ENCODE measurements around the gene UPK3BL2.
"Not testable (repeated sequence)": the region's sequence is repeated elsewhere in the genome, so short reads cannot be mapped to it uniquely, and the experiment has no call there.

UPK3BL2 gene

GRCh38 chr7:102544372-102544771, 876 bp upstream of the UPK3BL2 start:
- not testable (repeated sequence) for H4K20me1 ChIP-seq, H3K9me3 ChIP-seq, H3K4me3 ChIP-seq, H3K9ac ChIP-seq, H3K4me2 ChIP-seq, H3K27me3 ChIP-seq, H3K27ac ChIP-seq, H3K4me1 ChIP-seq, H3K36me3 ChIP-seq

- not testable (repeated sequence) for H3K9ac ChIP-seq, H3K4me3 ChIP-seq, H3K9me3 ChIP-seq, H3K27ac ChIP-seq, H3K27me3 ChIP-seq, H3K4me2 ChIP-seq, H3K36me3 ChIP-seq, H3K4me1 ChIP-seq, H4K20me1 ChIP-seq
Observed at GRCh38 chr7:102542771-102543170, 725 bp downstream of the UPK3BL2 start.

DNA sequence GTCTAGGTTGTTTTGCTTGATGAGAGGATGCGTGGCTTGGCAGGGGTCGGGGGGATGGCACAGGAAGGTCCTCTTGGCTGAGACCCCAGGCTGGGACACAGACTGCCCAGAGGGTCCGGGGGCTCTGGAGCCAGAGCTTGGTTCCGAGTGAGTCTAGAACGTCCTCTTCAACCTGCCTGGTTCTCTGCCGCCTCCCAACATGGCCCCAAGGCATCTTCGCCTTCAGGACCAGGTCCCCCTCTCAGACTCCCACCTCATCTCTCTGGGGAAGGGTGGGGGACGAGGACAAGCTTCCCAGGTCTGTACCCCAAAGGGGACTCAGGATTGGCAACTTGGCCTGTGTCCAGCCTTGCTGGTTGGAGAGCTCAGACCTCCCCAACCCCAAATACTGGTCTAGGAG, 1.4 kb downstream of the UPK3BL2 start:
- not testable (repeated sequence) for H3K4me3 ChIP-seq, H3K9ac ChIP-seq, H3K9me3 ChIP-seq, H3K27me3 ChIP-seq, H3K27ac ChIP-seq, H3K4me1 ChIP-seq, H3K36me3 ChIP-seq, H4K20me1 ChIP-seq, H3K4me2 ChIP-seq

- not testable (repeated sequence) for H3K9ac ChIP-seq, H3K36me3 ChIP-seq, H3K4me2 ChIP-seq, H3K27ac ChIP-seq, H3K4me3 ChIP-seq, H3K4me1 ChIP-seq, H3K9me3 ChIP-seq, H3K27me3 ChIP-seq, H4K20me1 ChIP-seq
Observed at GRCh38 chr7:102540604-102541003, 2.9 kb downstream of the UPK3BL2 start.

DNA sequence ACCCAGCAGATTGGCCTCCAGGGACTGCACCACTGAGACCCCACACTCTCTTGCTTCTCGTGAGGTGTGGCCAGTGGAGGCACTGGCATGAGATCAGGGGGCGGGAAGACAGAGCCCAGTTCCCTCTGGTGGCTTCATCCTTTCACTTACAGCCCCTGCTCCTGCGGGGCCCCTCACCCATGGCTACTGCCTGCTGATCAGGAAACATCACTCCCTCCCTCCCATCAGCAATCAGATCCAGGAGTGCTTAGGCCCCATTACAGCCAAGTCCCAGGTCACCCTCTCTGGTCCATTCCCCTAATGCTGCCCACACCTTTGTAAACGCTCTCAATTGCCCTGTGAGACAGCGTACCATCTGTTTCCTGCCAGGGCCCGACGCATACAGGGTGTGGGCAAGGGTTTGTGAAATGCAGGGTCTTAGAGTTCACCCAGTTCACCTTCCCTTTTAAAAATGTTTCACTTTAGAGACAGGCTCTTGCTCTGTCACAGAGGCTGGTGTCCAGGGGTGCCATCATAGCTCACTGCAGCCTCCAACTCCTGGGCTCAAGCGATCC, 8.4 kb downstream of the UPK3BL2 start:
- H3K27me3 ChIP-seq, H4K20me1 ChIP-seq, H3K4me1 ChIP-seq, H3K36me3 ChIP-seq, H3K9ac ChIP-seq, H3K9me3 ChIP-seq, H3K4me3 ChIP-seq: not testable (repeated sequence)
- Histone ChIP-seq H3K4me2 (peak overlapping the region; percentile 73), H3K27ac (peak overlapping the region; percentile 79)

DNA sequence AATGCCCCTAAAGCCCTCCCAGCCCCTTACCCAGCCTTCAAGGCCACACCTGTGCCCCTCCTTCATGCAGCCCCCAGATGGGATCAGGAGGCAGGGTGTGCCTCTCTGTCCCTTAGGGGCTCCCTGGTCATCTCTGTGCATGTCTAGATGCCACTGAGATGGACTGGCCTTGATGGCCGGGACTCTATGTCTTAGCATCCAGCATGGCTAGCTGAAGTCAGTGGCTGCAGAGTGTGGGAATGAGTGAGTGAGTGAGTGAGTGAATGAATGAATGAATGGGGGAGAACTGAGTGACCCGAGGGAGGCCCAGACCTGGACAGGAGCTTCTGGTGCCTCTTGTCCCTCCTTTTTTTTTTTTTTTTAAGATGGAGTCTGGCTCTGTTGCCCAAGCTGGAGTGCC, 11.4 kb downstream of the UPK3BL2 start:
- not testable (repeated sequence) for H3K36me3 ChIP-seq, H3K4me3 ChIP-seq, H4K20me1 ChIP-seq, H3K27ac ChIP-seq, H3K27me3 ChIP-seq, H3K9me3 ChIP-seq, H3K4me2 ChIP-seq, H3K4me1 ChIP-seq, H3K9ac ChIP-seq

DNA sequence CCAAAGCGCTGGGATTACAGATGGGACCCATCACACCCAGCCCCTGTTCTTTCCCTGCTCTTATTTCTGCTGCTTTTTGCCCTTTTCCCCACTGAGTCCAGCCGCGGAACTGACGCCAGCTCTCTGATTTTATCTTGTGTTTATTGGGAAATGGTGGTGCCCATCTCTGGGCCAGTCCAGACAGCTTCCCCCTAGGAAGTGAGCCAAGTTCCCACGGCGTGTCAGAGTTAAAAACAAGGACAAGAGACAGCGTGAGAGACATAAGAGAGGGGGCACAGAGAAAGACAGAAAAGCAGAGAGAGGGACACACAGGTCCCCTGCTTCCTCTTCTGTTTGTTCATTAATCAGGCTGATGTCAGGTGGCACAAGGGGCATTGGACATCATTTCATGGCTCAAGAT, 11.9 kb downstream of the UPK3BL2 start:
- H4K20me1 ChIP-seq, H3K9ac ChIP-seq, H3K27me3 ChIP-seq, H3K36me3 ChIP-seq, H3K4me2 ChIP-seq, H3K4me1 ChIP-seq, H3K4me3 ChIP-seq, H3K9me3 ChIP-seq, H3K27ac ChIP-seq: not testable (repeated sequence)

GRCh38 chr7:102527822-102528793, 15.4 kb downstream of the UPK3BL2 start:
- H3K36me3 ChIP-seq, H3K4me3 ChIP-seq, H3K27me3 ChIP-seq, H3K4me2 ChIP-seq, H3K4me1 ChIP-seq, H3K9me3 ChIP-seq, H3K9ac ChIP-seq, H4K20me1 ChIP-seq, H3K27ac ChIP-seq: not testable (repeated sequence)

GRCh38 chr7:102527182-102527581, 16.3 kb downstream of the UPK3BL2 start:
- not testable (repeated sequence) for H3K9ac ChIP-seq, H3K4me1 ChIP-seq, H3K4me2 ChIP-seq, H3K36me3 ChIP-seq, H3K9me3 ChIP-seq, H3K27me3 ChIP-seq, H3K27ac ChIP-seq, H4K20me1 ChIP-seq, H3K4me3 ChIP-seq

GRCh38 chr7:102524803-102525202, 18.7 kb downstream of the UPK3BL2 start:
- not testable (repeated sequence) for H3K4me1 ChIP-seq, H3K27ac ChIP-seq, H3K9me3 ChIP-seq, H3K36me3 ChIP-seq, H3K27me3 ChIP-seq, H3K4me3 ChIP-seq, H4K20me1 ChIP-seq, H3K4me2 ChIP-seq, H3K9ac ChIP-seq

DNA sequence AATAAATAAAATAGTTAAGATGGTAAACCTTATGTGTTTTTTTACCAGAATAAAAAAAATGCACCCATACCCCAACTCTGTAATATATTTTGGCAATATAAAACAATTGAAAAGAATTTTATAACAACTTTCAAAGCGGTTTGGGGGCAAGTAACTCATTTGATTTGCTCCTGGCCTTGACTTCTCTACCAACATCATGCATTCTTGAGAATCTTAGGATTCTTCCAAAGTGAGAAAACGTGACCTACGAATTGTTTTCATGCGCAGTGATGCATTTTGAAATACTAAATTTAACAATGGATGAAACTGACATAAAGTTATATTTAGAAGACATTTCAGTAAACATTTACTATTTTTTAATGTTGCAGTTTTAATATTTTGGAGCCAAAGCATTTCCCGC, 22.7 kb downstream of the UPK3BL2 start:
- H3K27me3 ChIP-seq, H3K4me3 ChIP-seq, H3K4me1 ChIP-seq, H4K20me1 ChIP-seq, H3K9me3 ChIP-seq, H3K27ac ChIP-seq, H3K36me3 ChIP-seq, H3K4me2 ChIP-seq, H3K9ac ChIP-seq: not testable (repeated sequence)

- H3K4me1 ChIP-seq, H3K9me3 ChIP-seq, H3K4me3 ChIP-seq, H3K27ac ChIP-seq, H3K9ac ChIP-seq, H3K4me2 ChIP-seq, H3K36me3 ChIP-seq, H3K27me3 ChIP-seq, H4K20me1 ChIP-seq: not testable (repeated sequence)
Observed at GRCh38 chr7:102517550-102518147, 25.8 kb downstream of the UPK3BL2 start, which contains the start of gene RASA4B. RASA4B (minus strand) TSS chr7:102517777; CDS start chr7:102517710, 67 bp downstream.

DNA sequence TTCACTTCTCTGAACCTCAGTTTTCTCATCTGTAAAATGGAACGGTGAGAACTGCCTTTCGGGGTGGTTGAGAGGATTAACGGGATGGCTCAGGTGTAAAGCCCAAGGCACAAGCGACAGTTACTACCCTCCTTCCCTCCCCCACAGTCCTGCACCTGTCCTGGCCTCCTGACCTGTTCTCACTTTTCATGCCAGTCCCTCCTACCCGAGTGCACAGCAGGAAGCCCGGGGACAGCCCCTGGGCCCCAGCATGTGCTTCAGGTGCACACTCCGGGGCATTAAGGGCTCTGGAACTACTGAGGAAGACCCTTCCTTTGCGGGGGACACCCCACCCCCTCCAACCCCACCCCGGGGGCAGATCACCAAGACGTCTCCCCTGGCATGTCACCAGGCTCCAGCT, 26.5 kb downstream of the UPK3BL2 start:
- H3K27me3 ChIP-seq, H3K36me3 ChIP-seq, H3K9me3 ChIP-seq, H3K4me1 ChIP-seq, H3K9ac ChIP-seq, H3K4me2 ChIP-seq, H4K20me1 ChIP-seq, H3K27ac ChIP-seq, H3K4me3 ChIP-seq: not testable (repeated sequence)

- not testable (repeated sequence) for H3K4me2 ChIP-seq, H3K9me3 ChIP-seq, H3K27ac ChIP-seq
Observed at GRCh38 chr7:102515889-102516288, 27.6 kb downstream of the UPK3BL2 start.

More at GRCh38 chr7:102515889-102516288, 27.6 kb downstream of the UPK3BL2 start:
- H3K9ac ChIP-seq, H3K27me3 ChIP-seq, H3K4me1 ChIP-seq, H3K4me3 ChIP-seq, H3K36me3 ChIP-seq, H4K20me1 ChIP-seq: not testable (repeated sequence)

Data from BLaER1 (cell line).